Stimulated activated CD8-positive, alpha-beta memory T cell treated with anti-CD3 and anti-CD28 coated beads, Interleukin-12 subunit alpha, Interleukin-12 subunit beta, amount 100 ng/mL, for 4 hours (primary cell): ENCODE results near the gene SEC31A.
A peak's percentile ranks its signal among the peaks of the same experiment; 100 is the strongest.
"Not testable (repeated sequence)": the region's sequence is repeated elsewhere in the genome, so short reads cannot be mapped to it uniquely, and the experiment has no call there.

Experiments used
- DNase-seq: peaks from one replicate; pipeline ENCODE4 v3.0.0-alpha.2; 2020; ENCODE audit warnings: low read depth

Gene SEC31A

GRCh38 chr4:82890901-82891706, at the start of gene SEC31A:
TSS of gene SEC31A (minus strand) at chr4:82891153. CDS start at chr4:82881936, 9,217 bp downstream.
- peak; percentile 96 for DNase-seq

GRCh38 chr4:82939414-82939813, 48.5 kb upstream of the SEC31A start:
- no peak for DNase-seq

GRCh38 chr4:82934441-82934840, 43.5 kb upstream of the SEC31A start:
- DNase-seq: no peak

GRCh38 chr4:82930848-82931755, 40.1 kb upstream of the SEC31A start:
- DNase-seq: no peak

GRCh38 chr4:82921795-82922194, 30.8 kb upstream of the SEC31A start:
- DNase-seq: no peak

DNA sequence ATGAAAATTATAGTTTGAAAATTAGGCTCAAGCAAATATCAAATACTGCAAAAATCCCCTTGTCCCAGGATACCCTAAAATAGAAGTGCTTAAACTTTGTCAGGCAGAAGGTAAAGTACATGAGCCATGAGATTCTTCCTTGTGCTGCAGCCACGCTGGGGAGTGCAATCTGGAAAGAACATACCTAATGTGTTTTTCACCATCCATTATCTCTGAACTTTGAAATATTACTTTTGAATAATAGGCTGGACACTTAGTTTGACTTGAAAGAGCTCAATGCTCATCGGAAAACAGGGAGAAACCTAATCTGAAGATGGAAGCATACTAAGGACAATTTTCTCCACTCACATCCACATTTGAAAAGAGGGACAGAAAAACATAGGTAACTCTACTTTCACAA, 28.4 kb upstream of the SEC31A start:
- DNase-seq: no peak

GRCh38 chr4:82918091-82918490, 27.1 kb upstream of the SEC31A start:
- no peak for DNase-seq

- not testable (repeated sequence) for DNase-seq
Observed at GRCh38 chr4:82913968-82914367, 23.0 kb upstream of the SEC31A start.

GRCh38 chr4:82913305-82913704, 22.4 kb upstream of the SEC31A start:
- DNase-seq: no peak

- no peak for DNase-seq
Observed at GRCh38 chr4:82909326-82909725, 18.4 kb upstream of the SEC31A start.

- no peak for DNase-seq
Observed at GRCh38 chr4:82906469-82906868, 15.5 kb upstream of the SEC31A start.

GRCh38 chr4:82905205-82905604, 14.3 kb upstream of the SEC31A start:
- DNase-seq: no peak

DNA sequence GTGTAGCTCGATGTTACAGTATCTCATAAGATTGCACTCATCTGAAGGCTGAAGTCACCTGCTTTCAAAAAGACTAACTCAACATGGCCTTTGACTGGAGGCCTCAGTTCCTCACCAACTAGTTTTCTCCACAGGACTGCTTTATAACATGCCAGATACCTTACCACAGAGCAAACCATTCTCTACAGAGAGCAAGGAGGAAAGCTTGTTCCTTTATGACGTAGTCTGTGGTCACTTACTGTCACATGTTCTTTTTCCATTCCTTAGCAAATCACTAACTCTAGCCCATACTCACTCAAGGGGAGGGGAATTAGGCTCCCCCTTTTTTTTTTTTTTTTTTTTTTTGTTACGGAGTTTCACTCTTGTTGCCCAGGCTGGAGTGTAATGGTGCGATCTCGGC, 12.8 kb upstream of the SEC31A start:
- no peak for DNase-seq

GRCh38 chr4:82901183-82901718, 10.3 kb upstream of the SEC31A start:
- no peak for DNase-seq

DNA sequence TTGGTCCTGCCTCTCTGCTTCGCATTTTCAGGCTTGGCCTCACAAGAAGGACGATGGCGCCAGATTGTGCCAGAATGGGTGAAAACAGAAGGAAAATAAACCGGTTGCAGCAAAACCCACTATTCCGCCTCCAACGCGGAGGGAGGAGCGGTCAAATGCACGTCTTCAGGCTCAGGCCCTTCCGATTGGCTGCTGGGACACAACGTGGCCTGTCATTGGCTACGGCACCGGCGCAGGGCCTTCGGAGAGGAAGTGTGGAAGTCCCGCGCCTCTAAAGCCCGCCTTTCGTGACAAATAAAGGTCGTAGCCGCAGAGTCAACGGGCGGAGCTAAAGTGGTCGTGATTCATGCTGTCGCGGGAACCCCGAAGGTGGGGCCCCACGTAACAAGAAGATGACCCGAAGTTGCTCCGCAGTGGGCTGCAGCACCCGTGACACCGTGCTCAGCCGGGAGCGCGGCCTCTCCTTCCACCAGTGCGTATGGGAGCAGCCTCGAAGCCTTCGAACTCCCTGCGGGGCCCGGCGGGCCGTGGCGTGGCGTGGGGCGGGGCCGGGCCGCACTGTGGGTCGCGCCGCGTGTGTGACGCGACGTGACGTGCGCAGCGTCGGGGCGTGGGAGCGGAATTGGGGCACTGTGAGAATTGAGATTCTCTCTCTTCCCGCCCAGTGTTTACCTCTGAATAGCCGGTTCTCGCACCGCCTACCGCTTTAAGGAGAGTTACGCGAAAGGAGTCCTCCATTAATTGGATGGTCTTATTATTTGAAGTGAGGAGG, 9.6 kb upstream of the SEC31A start, which contains the start of gene THAP9:
Gene THAP9 (plus strand): TSS at position 325 of the 772 bp plus-strand sequence. CDS start 68 bp downstream, at position 393.
- DNase-seq: peak; percentile 95

DNA sequence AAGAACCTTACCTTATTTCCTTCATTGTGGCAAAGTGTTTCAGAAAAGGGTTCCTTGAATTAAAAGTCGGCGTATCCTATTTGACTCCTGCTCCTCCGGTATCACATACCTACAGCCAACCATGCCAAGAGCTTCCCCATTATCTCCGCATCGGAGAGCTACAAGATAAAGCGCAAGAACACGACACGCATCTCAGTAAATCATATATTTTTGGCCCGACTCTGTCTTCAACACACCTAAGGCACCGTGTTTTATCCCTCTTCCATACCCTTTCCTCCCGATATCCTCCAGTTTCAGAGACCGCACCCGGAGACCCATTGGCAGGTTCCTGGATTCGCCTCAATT, 9.1 kb upstream of the SEC31A start:
- no peak for DNase-seq

- no peak for DNase-seq
Observed at GRCh38 chr4:82899374-82900065, 8.6 kb upstream of the SEC31A start.

- DNase-seq: no peak
Observed at GRCh38 chr4:82898322-82899243, 7.6 kb upstream of the SEC31A start.

DNA sequence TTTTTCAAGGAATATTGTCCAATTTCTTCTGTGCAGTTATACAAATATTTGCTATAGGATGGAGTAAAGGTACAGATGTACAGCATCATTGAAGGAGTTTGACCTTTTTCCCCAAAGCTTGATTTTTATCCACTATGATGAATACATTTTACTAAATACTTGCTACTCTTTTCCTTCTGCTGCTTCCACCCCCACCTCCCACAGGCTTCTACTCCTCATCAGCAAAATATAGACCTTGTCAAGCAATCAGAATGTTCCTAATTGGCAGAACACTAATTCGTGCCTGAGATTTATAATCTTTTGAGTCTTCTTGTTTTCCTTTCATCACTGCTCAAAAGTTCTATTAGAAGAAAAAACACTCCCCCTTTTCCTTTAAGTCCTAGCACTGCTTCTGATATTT, 5.8 kb upstream of the SEC31A start:
- DNase-seq: no peak

DNA sequence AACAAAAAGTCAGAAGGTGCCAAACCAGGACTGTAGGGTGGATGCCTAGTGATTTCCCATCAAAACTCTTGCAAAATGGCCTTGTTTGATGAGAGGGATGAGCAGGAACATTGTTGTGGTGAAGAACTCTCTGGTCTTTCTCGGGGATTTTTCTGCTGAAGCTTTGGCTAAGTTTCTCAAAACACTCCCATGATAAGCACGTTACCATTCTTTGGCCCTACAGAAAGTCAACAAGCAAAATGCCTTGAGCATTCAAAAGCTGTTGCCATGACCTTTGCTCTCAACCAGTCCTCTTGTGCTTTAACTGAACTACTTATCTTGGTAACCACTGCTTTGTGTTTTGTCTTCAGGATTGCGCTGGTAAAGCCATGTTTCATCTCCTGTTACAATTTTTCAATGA, 3.0 kb upstream of the SEC31A start:
- no peak for DNase-seq
